K562 (cell line): ENCODE data around the gene SPOCD1.
"Not testable (repeated sequence)": the region's sequence is repeated elsewhere in the genome, so short reads cannot be mapped to it uniquely, and the experiment has no call there.

Experiments used
- DMBX1 ChIP-seq: fragments of 250-450 bp; sonication (Bioruptor Pico); IDR thresholded peaks from 2 replicates; pipeline ENCODE4 v1.8.0; 2022; ENCODE audit warnings: inconsistent platforms, mild to moderate bottlenecking, moderate library complexity, borderline replicate concordance
- HDAC2 ChIP-seq: fragments of 450-650 bp; IDR thresholded peaks from 2 replicates; pipeline ENCODE4 v1.6.1; 2016; ENCODE audit warnings: mild to moderate bottlenecking
- KAT2B ChIP-seq: IDR thresholded peaks from one replicate; pipeline ENCODE4 v1.6.1; 2012; ENCODE audit warnings: low read depth, mild to moderate bottlenecking, control low read depth, inconsistent platforms, low read length, moderate library complexity
- MAX ChIP-seq: sonication (generic); formaldehyde crosslinking; IDR thresholded peaks from 2 replicates; pipeline ENCODE4 v1.9.0; 2022; ENCODE audit warnings: mild to moderate bottlenecking, missing genetic modification reagents
- NFIC ChIP-seq: fragments of 450-650 bp; IDR thresholded peaks from 2 replicates; pipeline ENCODE4 v1.6.1; 2017; ENCODE audit warnings: mild to moderate bottlenecking, inconsistent platforms
- RFX5 ChIP-seq: IDR thresholded peaks from 2 replicates; pipeline ENCODE4 v1.6.1; 2011; ENCODE audit warnings: low read depth, mild to moderate bottlenecking, improper control_type of control experiment, low read length
- SNRNP70 ChIP-seq: fragments of 200-400 bp; formaldehyde crosslinking; optimal IDR thresholded peaks from 2 replicates; pipeline ENCODE3; 2017; ENCODE audit warnings: low read depth, low read length
- UBTF ChIP-seq, 2 experiments: IDR thresholded peaks; 2 replicates each; pipeline ENCODE4 v1.6.1; 2012; ENCODE audit warnings: improper control_type of control experiment in 2 of 2, low read depth in 2 of 2, low read length in 2 of 2, borderline replicate concordance in 1 of 2
- ZBTB33 ChIP-seq: sonication (generic); formaldehyde crosslinking; IDR thresholded peaks from 2 replicates; pipeline ENCODE4 v1.8.1; 2023; ENCODE audit warnings: mild to moderate bottlenecking, missing genetic modification reagents
- TF ChIP-seq, protein P1 (sequence below): fragments of 450-650 bp; IDR thresholded peaks from 2 replicates; pipeline ENCODE4 v1.6.1; 2017; ENCODE audit warnings: antibody characterized with exemption
- TF ChIP-seq, protein P2 (sequence below), 3 experiments: IDR thresholded peaks in 2 of 3; conservative IDR thresholded peaks in 1 of 3; 2 replicates each; pipeline ENCODE4 v1.5.1; 2011 to 2012; ENCODE audit warnings: low read length in 3 of 3, mild to moderate bottlenecking in 3 of 3, control low read depth in 2 of 3, improper control_type of control experiment in 1 of 3, inconsistent platforms in 1 of 3, low read depth in 1 of 3, mixed read lengths in 1 of 3, moderate library complexity in 1 of 3; ENCODE audit not compliant: insufficient read depth in 2 of 3

- TF ChIP-seq NFIC; ZBTB33; KAT2B; RFX5; UBTF (IDR thresholded peaks at IDR 0.05; ENCODE audit: borderline replicate concordance in 1 of 2, low read depth in 2 of 2, low read length in 2 of 2); DMBX1 (CRISPR knock-in tag); MAX (CRISPR knock-in tag); HDAC2; SNRNP70: not testable (repeated sequence)
- TF ChIP-seq, protein P1, sequence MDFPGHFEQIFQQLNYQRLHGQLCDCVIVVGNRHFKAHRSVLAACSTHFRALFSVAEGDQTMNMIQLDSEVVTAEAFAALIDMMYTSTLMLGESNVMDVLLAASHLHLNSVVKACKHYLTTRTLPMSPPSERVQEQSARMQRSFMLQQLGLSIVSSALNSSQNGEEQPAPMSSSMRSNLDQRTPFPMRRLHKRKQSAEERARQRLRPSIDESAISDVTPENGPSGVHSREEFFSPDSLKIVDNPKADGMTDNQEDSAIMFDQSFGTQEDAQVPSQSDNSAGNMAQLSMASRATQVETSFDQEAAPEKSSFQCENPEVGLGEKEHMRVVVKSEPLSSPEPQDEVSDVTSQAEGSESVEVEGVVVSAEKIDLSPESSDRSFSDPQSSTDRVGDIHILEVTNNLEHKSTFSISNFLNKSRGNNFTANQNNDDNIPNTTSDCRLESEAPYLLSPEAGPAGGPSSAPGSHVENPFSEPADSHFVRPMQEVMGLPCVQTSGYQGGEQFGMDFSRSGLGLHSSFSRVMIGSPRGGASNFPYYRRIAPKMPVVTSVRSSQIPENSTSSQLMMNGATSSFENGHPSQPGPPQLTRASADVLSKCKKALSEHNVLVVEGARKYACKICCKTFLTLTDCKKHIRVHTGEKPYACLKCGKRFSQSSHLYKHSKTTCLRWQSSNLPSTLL: not testable (repeated sequence)
- TF ChIP-seq, protein P2, sequence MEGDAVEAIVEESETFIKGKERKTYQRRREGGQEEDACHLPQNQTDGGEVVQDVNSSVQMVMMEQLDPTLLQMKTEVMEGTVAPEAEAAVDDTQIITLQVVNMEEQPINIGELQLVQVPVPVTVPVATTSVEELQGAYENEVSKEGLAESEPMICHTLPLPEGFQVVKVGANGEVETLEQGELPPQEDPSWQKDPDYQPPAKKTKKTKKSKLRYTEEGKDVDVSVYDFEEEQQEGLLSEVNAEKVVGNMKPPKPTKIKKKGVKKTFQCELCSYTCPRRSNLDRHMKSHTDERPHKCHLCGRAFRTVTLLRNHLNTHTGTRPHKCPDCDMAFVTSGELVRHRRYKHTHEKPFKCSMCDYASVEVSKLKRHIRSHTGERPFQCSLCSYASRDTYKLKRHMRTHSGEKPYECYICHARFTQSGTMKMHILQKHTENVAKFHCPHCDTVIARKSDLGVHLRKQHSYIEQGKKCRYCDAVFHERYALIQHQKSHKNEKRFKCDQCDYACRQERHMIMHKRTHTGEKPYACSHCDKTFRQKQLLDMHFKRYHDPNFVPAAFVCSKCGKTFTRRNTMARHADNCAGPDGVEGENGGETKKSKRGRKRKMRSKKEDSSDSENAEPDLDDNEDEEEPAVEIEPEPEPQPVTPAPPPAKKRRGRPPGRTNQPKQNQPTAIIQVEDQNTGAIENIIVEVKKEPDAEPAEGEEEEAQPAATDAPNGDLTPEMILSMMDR (IDR thresholded peaks at IDR 0.05 in 2 of 3, conservative IDR thresholded peaks at IDR 0.05 in 1 of 3; ENCODE audit: insufficient read depth in 2 of 3, low read depth in 1 of 3, low read length in 3 of 3): not testable (repeated sequence)
Measured at GRCh38 chr1:31816947-31817346, 1.1 kb upstream of the SPOCD1 start.
